ENCODE measurements around the gene TBK1. TPM values are rescaled to one million over a fixed set of nuclear protein-coding genes. Genes with fewer than 3 reads are reported as not detected.

Gene TBK1
- total and polyA plus RNA-seq, 2 of the 13 experiments (the other 11 are each of a cell fraction or from before 2014, with no cell fraction given) = 10.3 to 25.2 TPM

DNA sequence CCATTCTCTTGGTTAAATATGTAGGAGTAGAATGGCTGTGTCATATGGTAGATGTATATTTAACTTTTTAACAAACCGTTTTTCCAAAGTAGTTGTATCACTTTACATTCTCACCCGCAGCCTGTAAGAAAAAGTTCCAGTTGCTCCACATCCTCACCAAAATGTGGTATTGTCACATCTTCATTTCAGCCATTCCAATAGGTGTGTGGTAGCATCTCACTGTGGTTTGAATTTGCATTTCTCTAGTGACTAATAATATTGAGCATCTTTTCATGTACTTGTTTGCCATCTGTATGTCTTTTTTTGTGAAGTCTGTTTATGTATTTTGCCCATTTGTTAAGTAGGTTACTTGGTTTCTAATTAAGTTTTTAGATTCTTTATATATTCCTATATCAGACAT lies 78.6 kb downstream of the TBK1 start:
- no peaks in the 10 kb centered on the region for H3K36me3 ChIP-seq (replicated peaks in 1 of 2; ENCODE audit: control insufficient read depth in 1 of 2, insufficient read depth in 2 of 2, low read length in 2 of 2)
- H3K4me2 ChIP-seq (ENCODE audit: low read depth, low read length) = no peak overlapping the region
- WGBS (ENCODE audit: low lambda C conversion rate) = 17% methylated on average over 2 of the region's 2 CpGs
- H3K9ac ChIP-seq (ENCODE audit: insufficient read depth, low read depth, low read length) = no peak overlapping the region
- intact Hi-C loops (cut with micrococcal nuclease; ENCODE audit: unreplicated experiment) = no loop called here
- CTCF ChIA-PET (ENCODE audit: low intra/inter-chr PET ratio, low total read pairs) = no interaction called here
- peaks cover 11% of the 10 kb centered on the region; the same call in 1 of the 2 replicates for H3K4me1 ChIP-seq (ENCODE audit: insufficient read depth, low read length)
- H3K4me3 ChIP-seq (replicated peaks in 1 of 3; ENCODE audit: insufficient read depth in 1 of 3, low read depth in 2 of 3, low read length in 3 of 3) = no peak overlapping the region
- no peak overlapping the region for H2AFZ ChIP-seq (ENCODE audit: low read length)
- ATAC-seq (no peak), FAIRE-seq (no peak), DNase-seq (ENCODE audit: low spot score) (no peak)
- peaks cover 3 to 12% of the 10 kb centered on the region in 2 experiments; a peak in 3 of 5 replicates for H3K27me3 ChIP-seq (ENCODE audit: control insufficient read depth in 1 of 2, insufficient read depth in 2 of 2, low read length in 2 of 2)
- H3K79me2 ChIP-seq (ENCODE audit: insufficient read depth, low read length) = no peaks in the 10 kb centered on the region
- TF ChIP-seq PAX8 (CRISPR knock-in tag; IDR thresholded peaks at IDR 0.05; ENCODE audit: borderline replicate concordance) (no peak), NCOA5 (CRISPR knock-in tag; IDR thresholded peaks at IDR 0.05) (no peak)
- no peaks in the 10 kb centered on the region for H3K9me3 ChIP-seq (ENCODE audit: low read length)
- no peak overlapping the region for H3K27ac ChIP-seq (ENCODE audit: extremely low read length, insufficient read depth, low read length)
- BruUV-seq (replicated peaks) = no TSS peak
- in situ Hi-C loops (cut with HindIII; ENCODE audit: extremely low pct_ligation_motif_present, low pct_unique_long_range_greater_than_20kb) = no loop called here
- POLR2A ChIA-PET = no interaction called here
- no peaks in the 10 kb centered on the region for H4K20me1 ChIP-seq (ENCODE audit: insufficient read depth, low read length)

DNA sequence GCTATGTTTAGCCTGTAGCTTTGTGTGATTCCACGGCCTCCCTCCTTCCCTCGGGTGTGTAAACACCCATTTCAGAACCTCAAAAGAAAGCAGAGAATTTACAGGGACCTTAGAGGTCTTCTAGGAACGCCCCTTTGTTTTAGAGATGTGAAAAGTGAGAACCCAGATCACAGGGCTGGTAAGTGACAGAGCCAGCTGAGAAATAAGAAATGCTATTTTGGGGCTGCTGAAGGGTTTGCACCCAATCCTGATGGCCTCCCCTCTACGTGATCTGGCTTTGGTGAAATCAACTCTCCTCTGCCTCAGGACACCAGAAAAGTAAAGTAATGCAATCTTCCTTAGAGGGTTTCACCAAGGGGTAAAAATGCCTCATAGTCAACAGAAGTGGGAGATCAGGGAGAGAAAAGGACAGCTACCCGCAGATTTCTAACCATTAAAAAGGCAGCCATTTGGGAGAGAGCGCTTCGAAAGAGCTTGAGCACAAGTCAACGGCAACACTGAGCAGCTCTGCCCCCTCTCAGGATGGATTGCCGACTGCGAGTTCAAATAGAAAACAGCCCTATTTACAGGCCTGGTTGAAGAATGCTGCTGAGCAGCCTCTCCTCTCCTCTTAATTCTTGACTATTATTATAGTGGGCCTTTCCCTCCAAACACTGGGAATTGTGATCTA lies 79.9 kb downstream of the TBK1 start:
- Histone ChIP-seq H3K27ac (ENCODE audit: extremely low read length, insufficient read depth, low read length) (no peak overlapping the region), H2AFZ (ENCODE audit: low read length) (no peak overlapping the region), H3K4me2 (ENCODE audit: low read depth, low read length) (no peak overlapping the region), H3K4me1 (ENCODE audit: insufficient read depth, low read length) (peaks cover 11% of the 10 kb centered on the region; the same call in 1 of the 2 replicates), H3K27me3 (ENCODE audit: control insufficient read depth in 1 of 2, insufficient read depth in 2 of 2, low read length in 2 of 2) (peaks cover 3 to 12% of the 10 kb centered on the region in 2 experiments; a peak in 3 of 5 replicates), H3K36me3 (replicated peaks in 1 of 2; ENCODE audit: control insufficient read depth in 1 of 2, insufficient read depth in 2 of 2, low read length in 2 of 2) (no peaks in the 10 kb centered on the region), H3K9ac (ENCODE audit: insufficient read depth, low read depth, low read length) (no peak overlapping the region), H4K20me1 (ENCODE audit: insufficient read depth, low read length) (no peaks in the 10 kb centered on the region), H3K79me2 (ENCODE audit: insufficient read depth, low read length) (no peaks in the 10 kb centered on the region), H3K4me3 (replicated peaks in 1 of 3; ENCODE audit: insufficient read depth in 1 of 3, low read depth in 2 of 3, low read length in 3 of 3) (no peak overlapping the region), H3K9me3 (ENCODE audit: low read length) (no peaks in the 10 kb centered on the region)
- no TSS peak for BruUV-seq (replicated peaks)
- ChIA-PET CTCF (ENCODE audit: low intra/inter-chr PET ratio, low total read pairs) (no interaction called here), POLR2A (no interaction called here)
- intact Hi-C loops (cut with micrococcal nuclease; ENCODE audit: unreplicated experiment) (no loop called here), in situ Hi-C loops (cut with HindIII; ENCODE audit: extremely low pct_ligation_motif_present, low pct_unique_long_range_greater_than_20kb) (no loop called here)
- TF ChIP-seq ZFP62 (CRISPR knock-in tag; IDR thresholded peaks at IDR 0.05) (no peak), ASH2L (IDR thresholded peaks at IDR 0.05; ENCODE audit: insufficient read length, low read depth, low read length) (no peak), DNMT1 (CRISPR knock-in tag; IDR thresholded peaks at IDR 0.05) (no peak), ZNF782 (CRISPR knock-in tag; IDR thresholded peaks at IDR 0.05; ENCODE audit: borderline replicate concordance) (no peak), ZNF496 (CRISPR knock-in tag; IDR thresholded peaks at IDR 0.05; ENCODE audit: insufficient replicate concordance) (no peak), TSC22D2 (CRISPR knock-in tag; IDR thresholded peaks at IDR 0.05; ENCODE audit: borderline replicate concordance) (no peak)
- TF ChIP-seq, protein P1, sequence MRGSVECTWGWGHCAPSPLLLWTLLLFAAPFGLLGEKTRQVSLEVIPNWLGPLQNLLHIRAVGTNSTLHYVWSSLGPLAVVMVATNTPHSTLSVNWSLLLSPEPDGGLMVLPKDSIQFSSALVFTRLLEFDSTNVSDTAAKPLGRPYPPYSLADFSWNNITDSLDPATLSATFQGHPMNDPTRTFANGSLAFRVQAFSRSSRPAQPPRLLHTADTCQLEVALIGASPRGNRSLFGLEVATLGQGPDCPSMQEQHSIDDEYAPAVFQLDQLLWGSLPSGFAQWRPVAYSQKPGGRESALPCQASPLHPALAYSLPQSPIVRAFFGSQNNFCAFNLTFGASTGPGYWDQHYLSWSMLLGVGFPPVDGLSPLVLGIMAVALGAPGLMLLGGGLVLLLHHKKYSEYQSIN (CRISPR knock-in tag; IDR thresholded peaks at IDR 0.05; ENCODE audit: borderline replicate concordance) = no peak
- FAIRE-seq (no peak), DNase-seq (ENCODE audit: low spot score) (no peak), ATAC-seq (peak; percentile 46)
- 44% methylated on average over 10 of the region's 10 CpGs for WGBS (ENCODE audit: low lambda C conversion rate)
